GM12892 (cell line): ENCODE measurements around the gene MSH6.
A peak's percentile ranks its signal among the peaks of the same experiment; 100 is the strongest.

Source experiments
- DNase-seq: peaks from one replicate; pipeline ENCODE4 v3.0.0; 2011; ENCODE audit not compliant: insufficient read length
- FAIRE-seq: peaks from 2 replicates; lab custom pipeline; 2011; peaks lifted over from hg19 to GRCh38; lab: Jason Lieb, UNC
- POLR2A ChIP-seq: IDR thresholded peaks from 2 replicates; pipeline ENCODE4 v1.6.1; 2011; ENCODE audit warnings: low read depth, low read length, control low read depth
- POLR2AphosphoS5 ChIP-seq: IDR thresholded peaks from 2 replicates; pipeline ENCODE4 v1.6.1; 2011; ENCODE audit warnings: low read depth, low read length, control low read depth
- TAF1 ChIP-seq: IDR thresholded peaks from 2 replicates; pipeline ENCODE4 v1.6.1; 2011; ENCODE audit warnings: low read depth, mild to moderate bottlenecking, control low read depth, low read length, borderline replicate concordance

Gene MSH6

GRCh38 chr2:47767880-47768609, 14.9 kb upstream of the MSH6 start:
- peak; percentile 56 for DNase-seq
- TF ChIP-seq TAF1: no peak
- TF ChIP-seq POLR2AphosphoS5: no peak
- no peak for TF ChIP-seq POLR2A
- FAIRE-seq: peak; percentile 78

- FAIRE-seq (no peak), DNase-seq (no peak)
- TF ChIP-seq POLR2AphosphoS5 (no peak), POLR2A (no peak), TAF1 (no peak)
Observed at GRCh38 chr2:47769318-47769717, 13.6 kb upstream of the MSH6 start.

GRCh38 chr2:47771211-47771610, 11.7 kb upstream of the MSH6 start:
- DNase-seq: no peak

GRCh38 chr2:47772343-47772742, 10.6 kb upstream of the MSH6 start:
- FAIRE-seq: no peak
- TF ChIP-seq POLR2A (no peak), TAF1 (no peak), POLR2AphosphoS5 (no peak)
- DNase-seq: no peak

More at GRCh38 chr2:47771211-47771610, 11.7 kb upstream of the MSH6 start:
- FAIRE-seq: no peak
- TF ChIP-seq POLR2A (no peak), POLR2AphosphoS5 (no peak), TAF1 (no peak)

GRCh38 chr2:47774567-47774966, 8.4 kb upstream of the MSH6 start:
- FAIRE-seq (no peak), DNase-seq (no peak)
- no peak for TF ChIP-seq POLR2AphosphoS5
- no peak for TF ChIP-seq POLR2A
- no peak for TF ChIP-seq TAF1

- FAIRE-seq: no peak
- TF ChIP-seq TAF1 (no peak), POLR2A (no peak), POLR2AphosphoS5 (no peak)
Observed at GRCh38 chr2:47777277-47777937, 5.5 kb upstream of the MSH6 start.

GRCh38 chr2:47778698-47779425, 4.1 kb upstream of the MSH6 start:
- TF ChIP-seq TAF1 (no peak), POLR2A (no peak), POLR2AphosphoS5 (no peak)
- DNase-seq (no peak), FAIRE-seq (no peak)

More at GRCh38 chr2:47777277-47777937, 5.5 kb upstream of the MSH6 start:
- no peak for DNase-seq

- FAIRE-seq: no peak
- TF ChIP-seq TAF1: no peak
- TF ChIP-seq POLR2A: no peak
- TF ChIP-seq POLR2AphosphoS5: no peak
- no peak for DNase-seq
Observed at GRCh38 chr2:47779426-47779790, 3.5 kb upstream of the MSH6 start.

- DNase-seq: no peak
- FAIRE-seq: peak; percentile 33
- TF ChIP-seq TAF1 (no peak), POLR2AphosphoS5 (no peak), POLR2A (no peak)
Observed at GRCh38 chr2:47782381-47782670, 619 bp upstream of the MSH6 start.

- DNase-seq: peak; percentile 53
- FAIRE-seq: no peak
- no peak for TF ChIP-seq POLR2AphosphoS5
- no peak for TF ChIP-seq POLR2A
- no peak for TF ChIP-seq TAF1
Observed at GRCh38 chr2:47783486-47784351, 774 bp downstream of the MSH6 start.
